ENCODE results near the gene TOMM20. TPM values are rescaled to one million over a fixed set of nuclear protein-coding genes. Genes with fewer than 3 reads are reported as not detected.

Gene TOMM20
- total RNA-seq, 2 experiments from 2014 or later, result 155 to 159 TPM

DNA sequence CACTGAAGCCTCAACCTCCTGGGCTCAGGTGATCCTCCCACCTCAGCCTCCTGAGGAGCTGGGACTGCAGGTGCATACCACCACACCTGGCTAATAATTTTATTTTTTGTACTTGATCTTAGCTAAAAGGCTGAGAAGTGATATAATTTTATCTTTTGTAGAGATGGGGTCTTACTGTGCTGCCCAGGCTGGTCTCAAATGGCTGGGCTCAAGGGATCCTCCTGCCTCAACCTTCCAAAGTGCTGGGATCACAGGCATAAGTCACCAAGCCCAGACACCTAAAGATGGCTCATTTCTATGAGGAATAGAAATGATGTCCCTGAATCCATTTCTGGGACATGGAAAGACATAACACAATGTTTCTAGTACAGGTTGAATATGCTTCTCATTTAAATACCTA lies 57.8 kb downstream of the TOMM20 start:
- no peak for DNase-seq
- H3K27me3 Mint-ChIP-seq, result no peaks in the 10 kb centered on the region
- no peak overlapping the region for H3K4me3 Mint-ChIP-seq
- TF ChIP-seq, protein P1, sequence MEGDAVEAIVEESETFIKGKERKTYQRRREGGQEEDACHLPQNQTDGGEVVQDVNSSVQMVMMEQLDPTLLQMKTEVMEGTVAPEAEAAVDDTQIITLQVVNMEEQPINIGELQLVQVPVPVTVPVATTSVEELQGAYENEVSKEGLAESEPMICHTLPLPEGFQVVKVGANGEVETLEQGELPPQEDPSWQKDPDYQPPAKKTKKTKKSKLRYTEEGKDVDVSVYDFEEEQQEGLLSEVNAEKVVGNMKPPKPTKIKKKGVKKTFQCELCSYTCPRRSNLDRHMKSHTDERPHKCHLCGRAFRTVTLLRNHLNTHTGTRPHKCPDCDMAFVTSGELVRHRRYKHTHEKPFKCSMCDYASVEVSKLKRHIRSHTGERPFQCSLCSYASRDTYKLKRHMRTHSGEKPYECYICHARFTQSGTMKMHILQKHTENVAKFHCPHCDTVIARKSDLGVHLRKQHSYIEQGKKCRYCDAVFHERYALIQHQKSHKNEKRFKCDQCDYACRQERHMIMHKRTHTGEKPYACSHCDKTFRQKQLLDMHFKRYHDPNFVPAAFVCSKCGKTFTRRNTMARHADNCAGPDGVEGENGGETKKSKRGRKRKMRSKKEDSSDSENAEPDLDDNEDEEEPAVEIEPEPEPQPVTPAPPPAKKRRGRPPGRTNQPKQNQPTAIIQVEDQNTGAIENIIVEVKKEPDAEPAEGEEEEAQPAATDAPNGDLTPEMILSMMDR (IDR thresholded peaks at IDR 0.05), result no peak
- intact Hi-C loops (cut with micrococcal nuclease), result loop anchor here (10.0 kb wide), 1 partner anchor 346 kb away; no protein-coding TSS in a partner anchor
- ChIA-PET CTCF (no interaction called here), POLR2A (interaction anchor here (0.6 kb wide), 1 partner anchor 69 kb away, joined by 3 read pairs; no protein-coding TSS in a partner anchor)
- H3K4me1 Mint-ChIP-seq (ENCODE audit: low read depth), result peaks cover 32% of the 10 kb centered on the region
- H3K36me3 Mint-ChIP-seq (ENCODE audit: low read depth), result no peaks in the 10 kb centered on the region
- no peak overlapping the region for H3K27ac Mint-ChIP-seq
- no peaks in the 10 kb centered on the region for H3K9me3 Mint-ChIP-seq
- no peak for ATAC-seq

DNA sequence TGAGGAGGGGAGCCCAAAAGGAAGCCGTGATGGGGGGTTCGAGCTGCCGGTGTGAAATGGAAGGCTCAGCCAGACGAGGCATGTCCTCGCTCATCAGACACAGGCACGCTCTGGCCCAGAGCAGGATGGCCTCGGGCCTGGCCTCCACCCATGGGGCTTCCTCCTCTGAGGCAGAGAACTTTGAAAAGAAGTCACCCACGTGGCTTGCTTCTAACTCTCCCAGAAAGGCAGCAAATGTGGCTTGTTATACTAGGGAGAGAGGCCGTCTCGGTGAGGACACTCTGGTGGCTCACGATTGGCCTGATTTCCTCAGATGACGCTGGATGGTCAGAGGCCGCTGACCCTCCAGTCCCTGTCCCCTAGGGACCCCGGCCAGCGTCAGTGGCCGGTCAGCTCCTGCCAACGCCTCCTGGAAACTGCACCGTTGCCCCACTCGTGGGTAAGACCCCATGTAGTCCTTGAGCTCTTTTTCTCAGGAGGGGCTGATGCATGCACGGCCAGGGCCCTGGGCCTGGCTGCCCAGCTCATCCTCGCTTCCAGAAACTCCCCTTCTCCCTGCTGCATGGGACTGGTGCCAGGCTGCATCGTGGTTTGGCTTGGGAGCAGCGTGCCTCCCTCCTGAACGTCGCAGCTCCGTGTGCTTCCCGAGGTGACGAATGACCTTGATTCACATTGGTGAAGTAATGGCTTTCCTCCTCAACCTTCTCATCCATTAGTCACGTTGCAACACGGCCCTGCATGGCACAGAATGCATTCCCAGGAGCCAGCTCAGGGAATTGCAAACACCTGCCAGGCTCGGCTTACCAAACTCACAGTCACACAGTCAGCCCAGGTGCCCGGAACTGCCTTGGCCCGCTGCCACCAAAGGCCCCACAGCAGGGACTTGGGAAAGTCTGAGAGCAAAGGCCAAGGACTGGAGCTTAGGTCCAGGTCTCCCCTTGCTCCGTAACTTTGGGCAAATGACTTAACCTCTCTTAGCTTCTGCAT lies 58.8 kb downstream of the TOMM20 start:
- CTCF ChIA-PET, result interaction anchor here (1.0 kb wide), 1 partner anchor 14 kb away, joined by 3 read pairs; no protein-coding TSS in a partner anchor
- peaks cover 23% of the 10 kb centered on the region for H3K4me1 Mint-ChIP-seq (ENCODE audit: low read depth)
- DNase-seq, result no peak
- ATAC-seq, result no peak
- no peak overlapping the region for H3K27ac Mint-ChIP-seq
- intact Hi-C loops (cut with micrococcal nuclease), result loop anchor here (10.0 kb wide), 1 partner anchor 345 kb away; no protein-coding TSS in a partner anchor
- H3K9me3 Mint-ChIP-seq, result no peaks in the 10 kb centered on the region
- H3K4me3 Mint-ChIP-seq, result no peak overlapping the region
- POLR2A ChIA-PET, result no interaction called here
- TF ChIP-seq, protein P1 (IDR thresholded peaks at IDR 0.05), result no peak
- no peaks in the 10 kb centered on the region for H3K27me3 Mint-ChIP-seq
- H3K36me3 Mint-ChIP-seq (ENCODE audit: low read depth), result no peaks in the 10 kb centered on the region

DNA sequence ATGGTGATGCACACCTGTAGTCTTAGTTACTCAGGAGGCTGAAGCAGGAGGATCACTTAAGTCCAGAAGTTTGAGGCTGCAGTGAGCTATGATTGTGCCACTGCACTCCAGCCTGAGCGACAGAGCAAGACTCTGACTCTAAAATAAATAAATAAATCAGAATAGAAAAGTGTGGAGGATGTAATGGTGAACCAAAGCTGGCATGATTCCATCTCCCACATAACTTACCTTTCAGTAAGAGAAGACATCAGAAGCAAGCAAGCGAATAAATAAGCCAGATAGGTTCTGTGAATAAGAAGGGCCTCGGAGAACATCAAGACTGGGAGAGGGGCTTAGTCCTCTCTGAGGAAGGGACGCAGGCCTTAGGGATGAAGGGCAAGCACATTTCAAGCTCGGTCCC lies 59.5 kb downstream of the TOMM20 start:
- POLR2A ChIA-PET, result no interaction called here
- no peaks in the 10 kb centered on the region for H3K36me3 Mint-ChIP-seq (ENCODE audit: low read depth)
- TF ChIP-seq, protein P1 (IDR thresholded peaks at IDR 0.05), result no peak
- ATAC-seq, result no peak
- DNase-seq, result no peak
- no peak overlapping the region for H3K27ac Mint-ChIP-seq
- H3K4me1 Mint-ChIP-seq (ENCODE audit: low read depth), result peaks cover 16% of the 10 kb centered on the region
- no peaks in the 10 kb centered on the region for H3K27me3 Mint-ChIP-seq
- H3K9me3 Mint-ChIP-seq, result no peaks in the 10 kb centered on the region
- intact Hi-C loops (cut with micrococcal nuclease), result no loop called here
- no peak overlapping the region for H3K4me3 Mint-ChIP-seq
- CTCF ChIA-PET, result interaction anchor here (1.0 kb wide), 1 partner anchor 15 kb away, joined by 3 read pairs; no protein-coding TSS in a partner anchor

GRCh38 chr1:235068158-235069121 lies 60.2 kb downstream of the TOMM20 start:
- POLR2A ChIA-PET, result no interaction called here
- no peak overlapping the region for H3K27ac Mint-ChIP-seq

More at GRCh38 chr1:235068158-235069121, 60.2 kb downstream of the TOMM20 start:
- CTCF ChIA-PET, result no interaction called here
- H3K36me3 Mint-ChIP-seq (ENCODE audit: low read depth), result no peaks in the 10 kb centered on the region
- no peak overlapping the region for H3K4me3 Mint-ChIP-seq
- no peaks in the 10 kb centered on the region for H3K9me3 Mint-ChIP-seq
- TF ChIP-seq, protein P1 (IDR thresholded peaks at IDR 0.05), result no peak
- no peaks in the 10 kb centered on the region for H3K27me3 Mint-ChIP-seq
- ATAC-seq, result no peak
- intact Hi-C loops (cut with micrococcal nuclease), result no loop called here
- no peak for DNase-seq
- peaks cover 18% of the 10 kb centered on the region for H3K4me1 Mint-ChIP-seq (ENCODE audit: low read depth)

All from activated CD8-positive, alpha-beta T cell treated with anti-CD3 and anti-CD28 coated beads for 36 hours (primary cell).